ENCODE measurements around the gene ADPRS. TPM values are rescaled to one million over a fixed set of nuclear protein-coding genes. Genes with fewer than 3 reads are reported as not detected.

ADPRS gene
- total RNA-seq, 1 experiment from 2014 or later: 27.8 TPM

DNA sequence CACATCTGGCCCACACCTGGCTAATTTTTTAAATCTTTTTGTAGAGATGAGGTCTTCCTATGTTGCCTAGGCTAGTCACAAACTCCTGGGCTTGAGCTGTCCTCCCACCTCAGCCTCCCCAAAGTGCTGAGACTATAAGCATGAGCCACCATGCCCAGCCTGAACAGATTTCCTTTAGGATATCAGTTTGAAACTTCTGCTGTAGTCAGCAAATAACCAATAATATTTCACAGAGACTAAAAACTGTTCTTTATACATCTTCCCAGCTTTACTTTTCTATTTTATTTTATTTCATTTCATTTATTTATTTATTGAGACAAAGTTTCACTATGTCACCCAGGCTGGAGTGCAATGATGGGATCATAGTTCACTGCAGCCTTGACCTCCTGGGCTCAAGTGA, 34.7 kb upstream of the ADPRS start:
- Histone ChIP-seq H3T11ph (ENCODE audit: low read length) (no peak overlapping the region), H3K79me2 (ENCODE audit: insufficient read depth, low read length) (no peaks in the 10 kb centered on the region), H3K9me3 (ENCODE audit: control insufficient read depth, low read depth, low read length) (no peaks in the 10 kb centered on the region), H2AK5ac (ENCODE audit: insufficient read length, low read length) (no peak overlapping the region), H3K14ac (ENCODE audit: insufficient read depth, low read length) (no peak overlapping the region), H3K4ac (ENCODE audit: low read depth, low read length) (no peak overlapping the region), H4K8ac (replicated peaks; ENCODE audit: insufficient read length, low read depth, low read length) (no peak overlapping the region), H4K5ac (ENCODE audit: insufficient read length, low read depth, low read length) (no peak overlapping the region), H3K23ac (ENCODE audit: insufficient read length, low read depth, low read length) (no peak overlapping the region), H4K91ac (ENCODE audit: insufficient read length, low read depth, low read length) (no peak overlapping the region), H3K27me3 (ENCODE audit: insufficient read depth, low read length) (no peaks in the 10 kb centered on the region), H3K4me1 (ENCODE audit: insufficient read depth, low read length) (no peaks in the 10 kb centered on the region), H3K18ac (ENCODE audit: insufficient read length, low read depth, low read length) (no peak overlapping the region), H3K79me1 (ENCODE audit: insufficient read depth, low read depth, low read length, poor library complexity, severe bottlenecking) (no peaks in the 10 kb centered on the region), H2AFZ (ENCODE audit: low read length) (no peak overlapping the region), H3K56ac (ENCODE audit: insufficient read length, low read depth, low read length) (no peak overlapping the region), H2BK20ac (ENCODE audit: low read depth, low read length, poor library complexity, severe bottlenecking) (no peak overlapping the region), H3K4me2 (ENCODE audit: insufficient read depth, insufficient read length, low read length) (no peak overlapping the region), H3K9ac (ENCODE audit: extremely low read depth, insufficient read length, low read length) (no peak overlapping the region), H3K23me2 (ENCODE audit: insufficient read length, low read depth, low read length, poor library complexity, severe bottlenecking) (no peaks in the 10 kb centered on the region), H2BK15ac (ENCODE audit: low read depth, low read length) (no peak overlapping the region), H3K27ac (ENCODE audit: insufficient read length, low read depth, low read length) (no peak overlapping the region), H4K20me1 (ENCODE audit: control insufficient read depth, insufficient read depth, insufficient read length) (no peaks in the 10 kb centered on the region), H2BK12ac (ENCODE audit: insufficient read length, low read depth, low read length) (no peak overlapping the region), H2BK120ac (ENCODE audit: low read depth, low read length, poor library complexity, severe bottlenecking) (no peak overlapping the region), H2BK5ac (ENCODE audit: insufficient read length, low read length) (no peak overlapping the region)
- H3K9me3 Mint-ChIP-seq: no peaks in the 10 kb centered on the region
- no peak for DNase-seq
- no peaks in the 10 kb centered on the region for H3K4me1 Mint-ChIP-seq
- H3K36me3 Mint-ChIP-seq (ENCODE audit: insufficient read depth in 1 of 3, low read depth in 3 of 3): peaks cover 0 to 2% (median 2%) of the 10 kb centered on the region in 3 experiments; a peak in 3 of 7 replicates
- no peak for TF ChIP-seq CTCF (conservative IDR thresholded peaks at IDR 0.05)
- no peaks in the 10 kb centered on the region for H3K27me3 Mint-ChIP-seq (ENCODE audit: low read depth)
- no peak overlapping the region for H3K27ac Mint-ChIP-seq
- H3K4me3 Mint-ChIP-seq: no peak overlapping the region
